K562 treated with DMSO at 1 percent for 48 hours (cell line): ENCODE measurements around the gene TCAP. TPM values are rescaled to one million over a fixed set of nuclear protein-coding genes. Genes with fewer than 3 reads are reported as not detected.

ENCODE experiments used
- total RNA-seq: library from RNA; unstranded; fragments of 300-600 nt; gene quantifications from 2 replicates; pipeline ENCODE4 v1.2.3, GENCODE V29; 2022; ENCODE audit warnings: low replicate concordance; ENCODE audit errors: extremely low read depth

TCAP gene
- not detected in 2 replicates for total RNA-seq

GRCh38 chr17:39664581-39665561 is at the start of gene TCAP:
TCAP (plus strand) TSS chr17:39665349; CDS start chr17:39665360, 11 bp downstream.

GRCh38 chr17:39626171-39627046 is 38.7 kb upstream of the TCAP start, which contains the start of gene PPP1R1B:
PPP1R1B (plus strand) TSS chr17:39626952; CDS start chr17:39627393, 441 bp downstream.

GRCh38 chr17:39636927-39637736 is 28.0 kb upstream of the TCAP start, which contains the start of gene STARD3:
STARD3 (plus strand) TSS chr17:39637144; CDS start chr17:39653532, 16,388 bp downstream.

GRCh38 chr17:39667945-39668924 is 3.1 kb downstream of the TCAP start, which contains the start of gene PNMT:
PNMT (plus strand) TSS chr17:39668453; CDS start chr17:39668476, 23 bp downstream.

GRCh38 chr17:39687546-39688474 is 22.7 kb downstream of the TCAP start, which contains the start of gene PGAP3:
PGAP3 (minus strand) TSS chr17:39688057; CDS start chr17:39688014, 43 bp downstream.

GRCh38 chr17:39699818-39700147 is 34.6 kb downstream of the TCAP start, which contains the start of gene ERBB2:
ERBB2 (plus strand) TSS chr17:39700064; CDS start chr17:39700239, 175 bp downstream.

Other genes starting within 250 kb of the TCAP start
- gene MED1, start 214.1 kb upstream of the TCAP start, total RNA-seq: not detected in 2 replicates
- not detected in 2 replicates for gene CDK12, start 203.9 kb upstream of the TCAP start, total RNA-seq
- gene NEUROD2, start 57.4 kb upstream of the TCAP start, total RNA-seq: not detected in 2 replicates
- gene PPP1R1B, start 38.4 kb upstream of the TCAP start, total RNA-seq: not detected in 2 replicates
- not detected in 2 replicates for gene STARD3, start 28.2 kb upstream of the TCAP start, total RNA-seq
- gene PNMT, start 3.1 kb downstream of the TCAP start, total RNA-seq: not detected in 2 replicates
- gene PGAP3, start 22.7 kb downstream of the TCAP start, total RNA-seq: not detected in 2 replicates
- gene ERBB2, start 34.7 kb downstream of the TCAP start, total RNA-seq: not detected in 2 replicates
- not detected in 2 replicates for gene MIEN1, start 65.2 kb downstream of the TCAP start, total RNA-seq
- not detected in 2 replicates for gene GRB7, start 72.6 kb downstream of the TCAP start, total RNA-seq
- not detected in 2 replicates for gene IKZF3, start 199.0 kb downstream of the TCAP start, total RNA-seq
- gene ZPBP2, start 202.9 kb downstream of the TCAP start, total RNA-seq: not detected in 2 replicates